ENCODE data around the gene NCCRP1.

The NCCRP1 gene, protein sequence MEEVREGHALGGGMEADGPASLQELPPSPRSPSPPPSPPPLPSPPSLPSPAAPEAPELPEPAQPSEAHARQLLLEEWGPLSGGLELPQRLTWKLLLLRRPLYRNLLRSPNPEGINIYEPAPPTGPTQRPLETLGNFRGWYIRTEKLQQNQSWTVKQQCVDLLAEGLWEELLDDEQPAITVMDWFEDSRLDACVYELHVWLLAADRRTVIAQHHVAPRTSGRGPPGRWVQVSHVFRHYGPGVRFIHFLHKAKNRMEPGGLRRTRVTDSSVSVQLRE

DNA sequence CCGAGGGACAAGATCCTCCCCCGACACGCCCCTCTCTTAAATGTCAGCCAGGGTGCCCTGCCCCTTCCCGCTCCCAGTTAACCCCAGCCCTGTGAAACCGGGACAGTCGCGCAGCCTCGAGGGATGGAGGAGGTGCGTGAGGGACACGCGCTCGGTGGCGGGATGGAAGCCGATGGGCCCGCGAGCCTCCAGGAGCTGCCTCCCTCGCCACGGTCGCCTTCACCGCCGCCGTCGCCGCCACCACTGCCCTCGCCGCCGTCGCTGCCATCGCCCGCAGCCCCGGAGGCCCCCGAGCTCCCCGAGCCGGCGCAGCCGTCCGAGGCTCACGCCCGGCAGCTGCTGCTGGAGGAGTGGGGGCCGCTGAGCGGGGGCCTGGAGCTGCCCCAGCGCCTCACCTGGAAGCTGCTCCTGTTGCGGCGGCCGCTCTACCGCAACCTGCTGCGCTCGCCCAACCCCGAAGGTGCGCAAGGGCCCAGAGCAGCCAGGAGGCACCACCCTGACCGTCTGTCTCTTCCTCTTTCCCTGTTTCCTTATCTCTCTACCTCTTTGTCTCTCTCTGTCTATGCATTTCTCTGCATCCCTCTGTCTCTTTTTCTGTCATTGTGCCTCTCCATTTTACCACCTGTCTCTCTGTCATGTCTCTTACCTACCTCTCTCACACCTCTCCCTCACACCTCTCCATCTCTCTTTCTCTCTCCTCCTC, at the start of gene NCCRP1:
Gene NCCRP1, plus strand, starts transcription at position 105 of the 703 bp plus-strand sequence. Its CDS starts 19 bp downstream, at position 124.
- DNase-seq (ENCODE audit: low read depth): no peak

DNA sequence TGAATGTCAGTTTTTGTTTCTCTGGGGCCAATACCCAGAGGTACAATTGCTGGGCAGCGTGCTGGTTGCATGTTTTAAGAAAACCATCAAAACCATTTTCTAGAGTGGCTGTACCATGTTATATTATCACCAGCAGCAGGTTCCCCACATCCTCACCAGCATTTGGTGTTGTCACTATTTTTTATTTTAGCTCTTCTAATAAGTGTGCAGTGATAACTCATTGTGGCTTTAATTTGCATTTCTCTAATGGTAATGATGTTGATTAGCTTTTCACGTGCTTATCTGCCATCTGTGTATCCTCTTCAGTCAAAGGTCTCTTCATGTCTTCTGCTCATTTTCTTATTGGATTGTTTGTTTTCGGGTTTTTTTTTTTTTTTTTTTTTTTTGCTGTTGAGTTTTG, 49.3 kb upstream of the NCCRP1 start:
- DNase-seq (ENCODE audit: low read depth): no peak

DNA sequence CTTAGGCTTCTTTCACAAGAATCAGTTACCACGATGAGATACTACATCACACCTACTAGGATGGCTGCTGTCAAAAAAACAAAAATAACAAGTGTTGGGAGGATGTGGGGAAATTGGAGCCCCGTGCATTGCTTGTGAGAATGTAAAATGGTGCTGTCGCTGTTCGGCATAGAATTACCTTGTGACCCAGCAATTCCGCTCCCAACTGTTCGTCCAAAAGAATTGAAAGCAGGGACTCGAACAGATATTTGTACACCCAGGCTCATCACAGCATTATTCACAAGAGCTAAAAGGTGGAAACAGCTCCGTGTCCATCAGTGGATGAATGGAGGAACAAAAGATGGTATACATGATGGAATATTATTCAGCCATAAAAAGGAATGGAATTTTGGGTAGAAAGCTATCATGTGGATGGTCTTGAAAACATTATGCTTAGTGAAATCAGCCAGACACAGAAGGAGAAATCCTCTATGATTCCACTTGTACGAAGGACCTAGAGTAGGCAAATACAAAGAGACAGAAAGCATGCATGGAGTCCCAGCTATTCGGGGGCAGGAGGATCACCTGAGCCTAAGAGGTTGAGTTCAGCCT, 47.7 kb upstream of the NCCRP1 start:
- DNase-seq (ENCODE audit: low read depth): no peak

DNA sequence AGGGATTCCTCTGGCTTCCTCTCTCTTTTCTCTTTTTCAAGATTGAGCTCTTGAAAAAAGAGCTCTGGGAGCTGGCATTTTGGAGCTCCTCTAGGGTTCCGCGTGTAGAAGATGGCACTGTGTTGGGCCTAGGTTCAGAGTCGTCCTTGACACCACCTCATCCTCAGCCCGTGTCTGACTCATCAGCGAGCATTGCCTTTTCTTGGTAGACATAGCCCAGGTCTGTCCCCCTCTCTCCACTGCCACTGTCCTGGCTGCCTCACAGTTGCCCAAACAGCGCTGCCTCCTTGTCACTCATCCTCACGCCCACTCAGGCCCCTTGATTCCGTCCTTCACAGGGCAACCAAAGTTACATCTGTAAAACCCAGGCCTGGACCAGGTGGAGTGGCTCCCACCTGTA, 46.5 kb upstream of the NCCRP1 start:
- no peak for DNase-seq (ENCODE audit: low read depth)

DNA sequence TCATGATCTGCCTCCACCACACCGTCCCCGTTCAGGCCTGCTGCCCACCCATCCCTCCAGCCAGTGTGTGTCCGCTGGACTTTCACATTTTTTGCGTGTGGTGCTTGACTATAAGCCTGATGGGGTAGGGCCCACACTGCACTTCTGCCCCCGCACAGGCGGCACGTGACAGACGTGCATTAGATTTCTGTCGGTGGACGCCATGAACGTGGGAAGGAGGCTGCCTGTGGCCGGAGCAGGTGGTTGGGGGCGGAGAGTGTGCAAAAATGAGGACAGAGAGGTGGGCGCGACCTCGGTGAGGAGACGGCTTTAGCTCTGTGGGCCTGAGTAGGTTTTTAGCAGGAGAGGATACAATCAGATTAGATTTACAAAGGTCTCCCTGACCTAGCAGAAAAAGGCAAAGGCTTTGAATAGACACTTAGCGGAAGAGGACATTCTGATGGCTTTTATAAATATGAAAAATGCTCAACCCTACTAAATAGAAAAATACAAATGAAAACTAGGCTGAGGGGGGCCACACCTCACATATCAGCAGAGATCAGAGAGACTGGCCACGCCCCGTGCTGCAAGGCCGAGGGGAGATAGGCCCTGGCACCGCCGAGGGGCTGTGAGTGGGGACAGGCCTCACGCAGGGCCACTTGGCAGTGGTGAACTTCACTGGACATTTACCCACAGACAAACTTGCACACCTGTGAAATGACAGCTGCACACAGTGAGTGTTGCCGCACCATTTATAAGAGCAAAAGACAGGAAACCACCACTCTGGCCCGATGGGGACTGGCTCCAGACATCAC, 45.8 kb upstream of the NCCRP1 start:
- no peak for DNase-seq (ENCODE audit: low read depth)

DNA sequence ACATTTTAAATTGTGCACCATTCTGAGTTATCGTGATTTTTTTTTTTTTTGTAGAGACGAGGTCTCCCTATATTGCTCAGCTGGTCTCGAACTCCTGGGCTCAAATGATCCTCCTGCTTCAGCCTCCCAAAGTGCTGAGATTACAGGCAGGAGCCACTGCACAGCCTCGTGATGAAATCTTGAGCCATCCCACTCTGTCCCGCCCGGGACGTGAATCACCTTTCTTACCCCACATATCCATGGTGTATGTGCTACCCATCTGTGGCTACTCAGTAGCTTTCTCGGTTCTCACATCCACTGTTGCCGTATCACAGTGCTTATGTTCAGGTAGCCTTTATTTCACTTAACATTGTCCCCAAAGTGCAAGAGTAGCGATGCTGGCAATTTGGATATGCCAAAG, 44.7 kb upstream of the NCCRP1 start:
- no peak for DNase-seq (ENCODE audit: low read depth)

DNA sequence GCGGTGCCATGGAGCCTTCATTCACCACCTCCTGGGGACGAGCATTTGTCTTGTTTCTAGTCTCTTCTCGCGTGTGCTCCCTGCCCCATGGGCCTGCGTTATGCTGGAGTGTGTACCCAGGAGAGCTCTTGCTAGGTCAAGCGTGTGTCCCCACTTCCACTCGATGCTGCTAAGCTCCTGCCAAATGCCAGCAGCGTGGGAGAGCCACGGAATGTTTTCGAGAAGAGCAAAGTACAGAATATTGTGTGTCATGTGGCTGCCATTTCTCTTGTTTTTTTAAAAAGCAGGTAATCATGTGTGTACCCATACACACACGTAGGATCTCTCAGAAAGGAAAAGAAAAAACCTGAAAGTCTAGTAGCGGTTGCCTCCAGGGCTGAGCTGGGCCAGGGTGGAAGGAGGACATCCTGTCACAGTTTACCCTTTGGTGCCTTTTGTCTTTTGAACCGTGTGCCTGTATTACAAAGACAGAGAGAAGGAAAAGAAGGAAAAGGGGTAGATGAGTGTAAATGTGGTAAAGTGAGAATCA, 42.6 kb upstream of the NCCRP1 start:
- DNase-seq (ENCODE audit: low read depth): no peak

DNA sequence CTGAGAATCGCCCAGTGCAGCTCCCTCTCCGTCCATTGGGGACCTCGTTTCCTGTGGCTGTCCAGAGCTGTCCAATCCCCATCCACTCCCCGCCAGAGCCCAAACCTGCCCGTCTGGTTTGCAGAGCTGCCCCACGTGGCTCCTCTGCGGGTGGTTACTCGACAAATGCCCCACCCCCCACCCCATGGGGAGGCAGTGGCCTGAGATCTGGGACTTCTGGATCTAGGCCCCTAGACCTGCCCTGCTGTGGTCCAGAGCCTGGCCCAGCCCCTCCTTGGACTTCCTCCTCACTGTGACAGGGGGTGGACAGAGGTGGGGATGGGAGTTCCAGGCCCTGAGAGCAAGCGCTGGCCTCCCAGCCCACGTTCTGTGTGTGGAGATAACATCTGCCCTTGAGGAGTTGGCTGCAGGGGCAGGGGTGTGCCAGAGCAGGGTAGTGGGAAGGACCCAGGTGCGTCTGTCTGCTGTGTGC, 42.1 kb upstream of the NCCRP1 start:
- DNase-seq (ENCODE audit: low read depth): no peak

DNA sequence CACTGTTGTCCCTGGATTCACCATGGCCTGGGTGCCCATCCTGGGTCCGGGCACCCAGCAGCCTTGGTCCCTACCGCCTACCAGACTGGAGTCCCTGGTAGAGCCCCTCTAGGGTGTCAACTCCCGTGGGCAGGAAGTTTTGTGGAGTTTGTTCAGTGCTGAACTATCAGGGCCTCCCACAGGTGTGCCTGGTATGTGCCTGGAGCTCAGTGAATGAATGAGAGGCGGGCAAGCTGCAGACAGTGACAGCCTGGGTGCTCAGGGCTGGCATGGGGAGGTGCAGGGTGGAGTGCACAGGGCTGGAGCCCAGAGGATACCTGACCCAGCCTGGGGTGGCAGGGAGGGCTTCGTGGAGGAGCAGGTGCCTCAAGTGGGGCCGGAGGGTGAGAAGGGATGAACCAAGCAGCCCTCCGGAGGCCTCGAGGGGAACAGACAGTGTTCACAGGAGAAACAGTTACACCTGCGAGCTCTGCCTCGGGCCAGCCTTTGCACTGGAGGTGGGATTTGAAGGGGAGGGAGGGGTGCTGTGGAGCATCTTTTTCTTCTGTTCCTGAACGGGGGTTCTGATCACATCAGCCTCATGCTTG, 41.6 kb upstream of the NCCRP1 start:
- no peak for DNase-seq (ENCODE audit: low read depth)

DNA sequence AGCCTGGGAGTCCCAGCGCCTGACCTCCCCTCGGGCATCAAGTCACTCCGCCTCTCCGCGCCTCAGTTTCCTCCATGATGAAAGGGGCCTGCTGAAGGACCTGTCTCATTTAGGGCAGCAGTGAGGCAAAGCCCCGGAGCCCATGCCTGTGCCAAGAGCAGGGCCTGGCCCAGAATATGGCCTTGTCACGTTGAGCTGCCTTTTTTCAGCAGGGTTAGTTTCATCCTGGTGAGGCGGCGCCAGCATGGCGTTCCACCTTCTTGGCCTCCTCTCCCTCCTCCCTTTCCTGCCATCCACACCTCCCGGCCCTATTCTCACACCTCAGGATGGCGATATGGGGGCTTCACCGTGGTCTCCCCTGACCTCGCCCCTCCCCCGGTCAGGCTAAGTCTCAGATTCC, 41.0 kb upstream of the NCCRP1 start:
- no peak for DNase-seq (ENCODE audit: low read depth)

DNA sequence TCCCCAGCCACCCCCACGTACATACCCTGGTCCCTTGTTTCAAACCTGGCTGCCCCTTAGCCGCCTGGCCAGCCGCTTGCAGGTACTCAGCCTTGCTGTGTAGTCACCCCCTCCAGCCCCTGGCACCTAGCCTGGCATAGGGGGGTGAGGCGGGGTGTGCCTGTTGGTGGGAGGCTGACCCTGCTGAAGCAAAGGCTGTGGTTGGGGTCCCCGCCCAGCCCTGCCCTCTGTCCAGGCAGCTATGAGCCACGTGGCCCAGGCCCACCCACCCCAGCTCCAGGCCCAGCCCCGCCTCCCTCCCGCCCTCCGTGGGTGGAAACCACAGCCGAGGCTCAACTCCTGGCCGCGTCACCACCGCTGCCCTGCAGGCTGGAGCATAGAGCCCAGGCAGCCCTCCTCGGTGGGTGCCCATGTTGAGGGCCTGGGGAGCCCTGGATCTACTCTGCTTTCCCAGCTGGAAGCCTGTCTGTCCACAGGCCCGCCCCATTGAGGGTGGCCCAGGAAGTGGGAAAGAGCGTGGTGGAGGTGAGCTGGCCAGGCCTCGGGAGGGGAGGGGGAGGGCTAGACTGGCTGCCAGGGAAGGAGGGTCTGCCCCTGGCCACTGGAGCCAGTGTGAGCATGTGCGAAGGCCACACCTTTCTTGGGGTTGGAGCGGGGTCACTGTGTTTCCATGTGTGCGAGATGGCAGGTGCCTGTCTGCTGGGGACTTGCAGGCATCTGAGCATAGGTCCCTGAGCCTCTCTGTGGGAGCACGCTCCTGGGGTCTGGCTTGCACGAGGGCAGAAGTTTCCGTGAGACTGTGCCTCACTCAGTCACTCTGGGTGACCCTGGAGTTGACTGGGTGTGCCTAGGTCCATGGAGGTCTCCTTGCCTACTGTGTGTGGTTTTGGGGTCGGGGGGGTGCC, 40.2 kb upstream of the NCCRP1 start:
- no peak for DNase-seq (ENCODE audit: low read depth)

DNA sequence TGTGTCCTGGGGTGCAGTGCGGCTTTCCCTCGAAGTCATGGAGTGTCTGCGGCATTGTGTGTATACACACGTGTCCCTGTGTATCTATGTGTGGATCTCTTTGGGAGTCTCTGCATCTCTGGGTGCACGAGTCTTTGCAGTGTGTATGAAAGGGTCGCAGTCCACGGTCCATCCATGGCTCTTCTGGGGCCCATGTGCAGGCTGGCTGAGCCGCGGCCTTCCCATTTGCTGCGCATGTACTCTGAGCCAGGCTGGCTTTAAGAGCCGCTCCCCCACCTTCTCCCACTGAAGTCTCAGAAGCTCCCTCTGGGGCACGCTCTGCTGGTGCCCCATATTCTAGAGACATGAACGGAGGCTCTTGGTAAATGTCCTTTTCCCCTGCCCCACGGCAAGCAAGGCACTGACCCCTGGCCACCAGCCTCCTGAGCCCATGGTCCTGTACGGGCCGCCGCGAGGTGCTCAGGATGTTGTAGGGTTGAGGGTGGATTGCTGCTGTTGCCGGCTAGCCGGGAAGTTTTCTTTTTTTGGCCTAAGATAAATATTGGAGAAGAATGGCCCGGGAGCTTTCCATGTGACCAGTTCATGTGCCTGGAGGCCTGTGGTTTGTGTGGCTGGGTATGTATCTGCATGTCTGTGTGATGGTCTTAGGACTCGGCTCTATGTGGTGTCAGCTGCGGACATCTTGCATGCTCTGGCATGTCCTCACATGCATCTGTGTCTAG, 39.3 kb upstream of the NCCRP1 start:
- DNase-seq (ENCODE audit: low read depth): no peak

DNA sequence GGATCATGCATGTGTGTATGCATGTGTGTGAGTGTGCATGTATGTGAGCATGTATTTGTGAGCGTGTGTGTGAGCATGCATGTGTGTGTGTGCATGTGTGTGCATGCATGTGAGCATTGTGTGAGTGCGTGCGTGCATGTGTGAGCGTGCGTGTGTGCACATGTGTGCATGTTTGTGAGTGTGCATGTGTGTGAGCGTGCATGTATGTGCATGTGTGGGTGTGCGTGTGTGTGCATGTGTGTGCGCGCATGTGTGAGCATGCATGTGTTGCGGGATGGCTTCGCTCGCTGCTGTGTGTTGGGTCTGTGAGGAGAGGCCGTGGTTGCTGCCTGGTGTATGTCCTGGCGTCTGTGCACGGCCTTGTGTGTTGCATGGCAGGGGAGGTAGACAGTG, 38.8 kb upstream of the NCCRP1 start:
- DNase-seq (ENCODE audit: low read depth): no peak

DNA sequence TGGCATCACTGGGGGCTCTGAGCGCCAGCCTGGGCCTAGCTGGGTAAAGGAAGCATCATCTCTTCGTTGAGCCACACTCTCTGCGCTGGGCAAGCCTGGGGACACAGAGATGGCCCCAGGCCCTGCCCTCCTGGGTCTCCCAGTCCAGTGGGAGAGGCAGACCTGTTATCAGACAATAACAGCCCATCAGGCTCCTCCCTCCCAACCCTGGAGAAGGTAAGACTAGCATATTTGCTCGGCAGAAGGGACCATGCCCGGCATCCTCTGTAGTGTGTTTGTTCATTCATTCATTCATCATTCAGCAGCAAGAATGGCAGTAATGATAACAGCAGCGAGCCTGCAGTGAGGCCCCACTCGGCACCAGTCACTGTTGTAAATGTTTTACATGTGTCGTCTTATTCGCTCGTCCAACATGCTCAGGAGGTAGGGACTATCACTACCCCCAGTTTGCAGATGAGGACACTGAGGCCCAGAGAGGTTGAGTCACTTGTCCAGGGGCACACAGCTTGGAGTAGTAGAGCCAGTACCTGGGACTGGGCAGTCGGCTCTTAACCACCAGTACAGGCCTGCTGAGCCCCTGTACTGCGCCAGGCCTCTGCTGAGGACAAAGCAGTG, 38.0 kb upstream of the NCCRP1 start:
- no peak for DNase-seq (ENCODE audit: low read depth)

DNA sequence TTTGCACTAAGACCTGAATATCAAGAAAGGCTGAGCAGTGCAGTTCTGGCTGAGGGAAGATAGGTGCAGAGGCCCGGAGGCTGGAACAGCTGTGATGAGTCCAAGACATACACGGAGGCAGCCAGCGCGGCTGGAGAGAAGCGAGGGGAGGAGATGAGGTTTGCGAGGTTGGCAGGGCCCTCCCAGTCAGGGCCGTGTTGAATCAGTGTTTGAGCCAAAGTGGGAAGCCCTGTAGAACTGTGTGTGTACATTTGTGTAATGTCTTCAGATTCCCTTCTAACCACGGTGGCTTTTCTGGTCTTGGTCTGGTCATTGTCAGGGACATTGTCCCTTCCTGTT, 36.3 kb upstream of the NCCRP1 start:
- DNase-seq (ENCODE audit: low read depth): no peak

DNA sequence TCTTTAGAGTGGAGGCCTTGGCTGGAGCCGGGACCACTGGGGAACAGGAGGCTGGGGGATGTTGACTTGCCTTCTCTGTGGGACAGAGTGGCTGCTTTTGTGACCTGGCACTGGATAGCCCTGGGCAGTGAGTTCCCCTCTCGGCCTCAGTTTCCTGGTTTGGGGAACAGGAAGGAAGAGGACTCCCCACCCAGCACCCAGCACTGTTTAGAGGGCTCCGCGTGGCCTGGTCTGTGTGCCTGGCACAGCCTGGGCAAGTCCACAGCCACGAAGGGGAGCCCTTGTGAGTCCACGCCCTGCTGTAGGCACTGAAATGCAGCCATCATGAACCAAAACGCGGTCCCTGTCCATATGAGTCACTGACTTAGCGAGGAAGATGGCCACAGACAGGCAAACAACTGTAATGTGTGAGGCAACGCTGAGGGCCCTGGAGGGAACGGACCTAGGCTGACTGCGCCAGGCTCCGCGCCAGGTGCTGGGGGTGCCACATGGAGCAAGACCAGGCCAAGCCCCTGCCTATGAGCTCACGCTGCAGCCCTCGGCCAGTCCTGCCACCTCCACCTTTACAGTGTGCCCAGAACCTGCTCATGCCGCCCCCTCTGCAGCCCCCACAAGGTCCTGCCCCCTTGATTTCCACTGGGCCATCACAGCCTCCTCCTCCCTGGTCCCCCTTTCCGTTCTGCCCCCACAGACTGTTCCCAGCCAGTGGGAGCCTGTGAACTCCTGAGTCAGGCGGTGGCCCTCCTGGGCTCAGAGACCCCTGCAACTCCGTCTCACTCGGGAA, 35.7 kb upstream of the NCCRP1 start:
- DNase-seq (ENCODE audit: low read depth): no peak

DNA sequence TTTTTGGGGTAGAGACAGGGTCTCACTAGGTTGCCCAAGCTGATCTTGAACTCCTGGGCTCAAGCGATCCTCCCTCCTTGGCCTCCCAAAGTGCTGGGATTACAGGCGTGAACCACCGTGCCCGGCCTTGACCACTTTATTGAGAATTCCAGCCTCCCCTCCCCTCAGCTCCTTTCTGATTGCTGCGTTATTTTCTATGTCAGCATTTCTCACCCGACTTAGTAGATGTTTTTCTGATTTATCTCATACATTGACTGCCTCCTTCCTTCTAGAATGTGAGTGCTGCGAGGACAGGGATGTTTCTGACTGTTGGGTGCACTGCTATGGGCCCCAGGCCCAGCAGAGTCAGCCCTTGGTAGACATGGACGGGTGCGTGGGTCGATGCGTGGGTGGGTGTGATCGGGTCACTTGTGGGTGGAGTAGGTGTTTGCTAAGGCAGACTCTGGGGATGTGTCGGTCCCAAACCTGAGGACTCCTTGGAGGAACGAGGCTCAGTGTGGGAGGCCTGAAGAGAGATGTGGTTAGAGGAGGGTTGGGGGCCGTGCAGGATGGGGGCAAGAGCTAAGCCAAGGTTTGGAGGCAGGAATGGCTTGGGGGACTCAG, 34.2 kb upstream of the NCCRP1 start:
- DNase-seq (ENCODE audit: low read depth): no peak

DNA sequence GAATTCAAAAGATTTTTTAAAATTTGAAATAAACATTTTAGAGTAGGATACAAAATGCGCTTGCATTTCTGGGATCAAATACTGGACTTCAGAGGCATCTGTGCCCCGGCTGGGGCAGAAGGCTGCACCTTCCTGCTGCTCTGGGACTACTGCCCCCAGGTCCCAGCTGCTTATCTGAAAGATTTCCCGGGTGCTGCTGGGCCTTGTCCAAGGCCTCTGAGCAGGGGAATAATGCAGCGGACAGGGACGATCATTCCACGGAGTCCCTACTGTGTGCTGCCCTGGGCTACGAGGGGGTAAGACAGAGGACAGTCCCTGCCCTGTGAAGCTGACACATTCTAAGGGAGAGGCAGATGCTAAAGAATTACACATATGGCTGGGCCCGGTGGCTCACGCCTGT, 33.1 kb upstream of the NCCRP1 start:
- DNase-seq (ENCODE audit: low read depth): no peak

DNA sequence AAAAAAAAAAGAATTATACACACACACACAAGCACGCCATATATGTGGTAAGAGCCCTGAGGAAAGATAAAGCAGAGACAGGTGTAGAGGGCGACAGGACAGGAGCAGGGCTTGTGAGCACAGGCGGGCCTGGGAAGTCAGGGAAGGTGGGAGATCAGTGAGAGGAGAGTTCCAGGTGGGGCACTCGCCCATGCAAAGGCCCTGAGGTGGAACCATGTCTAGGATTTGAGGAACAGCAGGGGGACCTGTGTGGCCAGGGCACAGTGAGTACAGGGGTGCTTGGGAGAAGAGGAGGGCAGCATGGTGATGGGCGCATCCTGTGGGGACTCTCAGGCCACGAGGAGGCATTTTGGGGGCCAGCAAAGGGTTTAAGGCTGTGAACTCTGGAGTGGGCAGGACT, 32.5 kb upstream of the NCCRP1 start:
- DNase-seq (ENCODE audit: low read depth): no peak
